ENCODE results near the gene TSHR.
"Not testable (repeated sequence)": the region's sequence is repeated elsewhere in the genome, so short reads cannot be mapped to it uniquely, and the experiment has no call there.

The TSHR gene

DNA sequence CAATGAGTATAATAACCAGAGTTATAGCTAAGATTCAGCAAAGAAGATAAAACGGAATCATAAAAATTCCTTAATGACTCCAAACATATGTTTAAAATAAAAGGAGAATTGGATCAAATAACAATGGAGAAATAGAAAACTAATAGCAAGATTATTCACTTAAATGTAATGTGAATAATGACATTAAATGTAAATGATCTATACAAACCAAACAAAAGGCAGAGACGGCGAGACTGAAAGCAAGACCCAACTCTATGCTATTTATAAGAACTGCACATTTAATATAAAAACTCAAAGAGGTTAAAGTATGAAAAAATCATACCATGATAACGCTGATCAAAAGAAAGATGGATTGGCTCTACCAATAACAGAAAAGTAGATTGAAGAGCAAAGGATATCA lies 3.9 kb upstream of the TSHR start:
- no peak for DNase-seq

DNA sequence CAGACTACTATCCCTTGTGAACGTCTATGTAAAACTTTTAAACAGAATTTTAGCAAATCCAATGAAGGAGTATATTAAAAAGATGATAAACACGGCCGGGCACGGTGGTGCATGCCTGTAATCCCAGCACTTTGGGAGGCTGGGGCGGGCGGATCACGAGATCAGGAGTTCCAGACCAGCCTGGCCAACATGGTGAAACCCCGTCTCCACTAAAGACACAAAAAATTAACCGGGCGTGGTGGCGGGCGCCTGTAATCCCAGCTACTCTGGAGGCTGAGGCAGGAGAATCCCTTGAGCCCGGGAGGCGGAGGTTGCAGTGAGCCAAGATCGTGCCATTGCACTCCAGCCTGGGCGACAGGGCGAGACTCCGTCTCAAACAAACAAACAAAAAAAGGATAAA lies 2.2 kb upstream of the TSHR start:
- not testable (repeated sequence) for DNase-seq

DNA sequence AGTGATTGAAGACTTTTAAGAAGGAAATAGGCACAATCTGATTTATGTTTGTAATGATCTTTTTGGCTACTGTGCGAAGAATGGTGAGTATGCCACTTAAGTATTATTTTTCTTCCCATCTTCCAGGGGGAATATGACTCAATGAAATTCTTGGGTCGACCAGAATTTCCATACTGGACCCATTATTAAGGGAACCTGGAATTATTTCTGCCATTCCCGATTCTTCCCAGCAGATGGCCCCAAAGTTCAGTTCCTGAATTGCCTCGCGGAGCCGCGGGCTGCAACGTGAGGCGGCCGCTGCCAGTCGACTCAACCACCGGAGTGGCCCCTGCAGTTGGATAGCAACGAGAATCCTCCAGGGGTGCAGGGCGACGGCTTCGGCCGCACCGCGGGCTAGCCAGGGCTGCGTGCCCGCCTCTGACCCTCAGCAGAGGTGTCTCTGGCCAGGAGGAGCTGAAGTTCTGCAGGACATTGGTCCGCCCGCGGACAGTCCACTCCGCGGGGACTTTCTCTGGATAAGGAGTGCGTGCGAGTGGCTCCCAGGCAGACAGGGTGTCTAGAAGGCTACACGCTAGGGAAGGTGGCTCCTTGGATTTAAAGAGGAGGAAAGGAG lies 628 bp upstream of the TSHR start:
- DNase-seq: peak; percentile 93

DNA sequence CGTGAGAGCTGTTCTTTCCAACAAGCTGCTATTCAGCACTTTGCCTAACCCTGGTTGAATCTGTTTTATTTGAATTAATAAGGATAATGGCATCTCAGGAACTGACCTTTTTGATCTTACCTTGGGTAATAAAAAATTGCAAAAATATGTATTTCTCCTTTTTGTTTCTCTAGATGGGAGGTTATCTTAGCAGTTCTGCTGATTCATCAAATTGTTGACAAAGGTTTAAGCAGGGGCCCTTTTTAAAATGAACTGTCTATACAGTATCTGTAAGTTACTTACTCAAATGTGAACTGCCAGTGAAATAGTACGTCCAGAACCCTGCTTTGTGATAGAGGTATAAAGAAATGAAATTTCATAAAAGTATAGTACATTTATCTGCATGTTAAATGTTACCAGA lies 681 bp downstream of the TSHR start:
- no peak for DNase-seq

DNA sequence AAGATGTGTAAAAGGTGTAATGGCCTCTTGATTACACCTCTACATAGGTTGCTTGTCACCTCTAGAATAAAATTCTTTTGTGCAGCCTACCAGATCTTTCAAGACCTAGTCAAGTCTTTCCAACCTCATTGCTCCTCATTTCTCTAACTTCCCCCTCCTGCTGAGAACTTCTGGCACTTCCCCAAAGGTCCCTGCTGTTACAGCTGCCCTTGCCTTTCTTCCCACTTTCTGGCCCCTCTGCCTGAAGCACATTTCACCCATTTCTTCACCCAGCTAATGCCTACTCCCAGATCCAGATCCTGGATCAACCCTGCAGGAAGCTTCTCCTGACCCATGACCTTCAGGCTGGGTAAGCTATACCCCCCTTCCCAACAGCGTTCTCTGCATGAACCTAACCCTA lies 1.5 kb downstream of the TSHR start:
- no peak for DNase-seq

DNA sequence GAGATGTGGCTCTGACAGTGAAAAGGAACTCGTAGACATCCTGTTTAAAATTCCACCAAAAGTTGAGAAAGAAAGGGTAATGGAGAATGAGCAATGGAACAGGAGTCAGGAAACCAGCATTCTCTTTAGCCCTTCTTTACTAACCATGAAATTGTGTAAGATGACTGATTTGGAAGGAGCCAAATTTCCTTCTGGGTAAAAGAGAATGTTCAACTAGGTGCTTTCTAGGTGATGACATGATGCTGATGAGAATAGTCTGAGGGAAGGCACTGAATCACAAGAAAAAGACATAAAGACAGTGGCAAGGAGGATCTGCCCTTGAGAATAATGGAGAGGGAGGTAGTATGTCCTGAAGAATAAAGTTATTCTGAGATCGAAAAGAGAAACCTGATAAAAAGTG lies 2.2 kb downstream of the TSHR start:
- no peak for DNase-seq

DNA sequence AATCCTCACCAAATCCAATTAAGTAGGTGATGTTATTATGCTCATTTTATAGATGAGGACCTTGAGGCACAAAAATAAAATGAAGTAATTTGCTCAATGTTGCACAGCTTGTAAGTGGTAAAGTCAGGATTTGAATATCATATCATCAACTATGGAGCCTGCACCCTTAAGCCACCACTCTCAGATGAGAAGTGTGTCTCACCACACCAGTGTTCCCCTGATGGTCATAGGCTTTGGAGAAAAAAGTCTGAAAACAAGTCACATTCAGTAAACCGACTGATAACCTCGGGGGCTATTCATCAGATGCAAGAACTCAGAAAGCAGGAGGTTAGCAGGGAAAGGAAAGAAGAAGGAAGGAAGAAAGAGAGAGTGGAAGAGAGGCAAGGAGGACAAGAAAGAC lies 2.8 kb downstream of the TSHR start:
- no peak for DNase-seq

DNA sequence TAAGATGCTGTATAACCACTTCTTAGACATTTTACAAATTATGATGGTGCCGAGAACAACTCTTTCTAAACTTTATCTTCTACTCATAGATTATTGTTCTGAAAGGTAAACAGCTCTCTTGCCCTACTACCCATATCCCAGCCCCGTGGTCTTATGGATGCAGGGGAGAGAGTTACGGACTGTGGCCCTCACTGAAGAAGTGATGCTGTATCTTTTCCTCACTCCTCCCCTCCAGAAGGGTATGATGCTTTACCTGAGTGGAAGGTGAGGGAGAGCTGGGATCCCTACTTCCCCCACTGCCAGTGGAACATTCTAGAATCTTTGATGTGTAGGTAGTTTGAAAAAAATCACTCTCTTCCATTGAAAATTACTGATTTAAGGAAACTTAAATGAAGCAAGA lies 3.5 kb downstream of the TSHR start:
- no peak for DNase-seq

DNA sequence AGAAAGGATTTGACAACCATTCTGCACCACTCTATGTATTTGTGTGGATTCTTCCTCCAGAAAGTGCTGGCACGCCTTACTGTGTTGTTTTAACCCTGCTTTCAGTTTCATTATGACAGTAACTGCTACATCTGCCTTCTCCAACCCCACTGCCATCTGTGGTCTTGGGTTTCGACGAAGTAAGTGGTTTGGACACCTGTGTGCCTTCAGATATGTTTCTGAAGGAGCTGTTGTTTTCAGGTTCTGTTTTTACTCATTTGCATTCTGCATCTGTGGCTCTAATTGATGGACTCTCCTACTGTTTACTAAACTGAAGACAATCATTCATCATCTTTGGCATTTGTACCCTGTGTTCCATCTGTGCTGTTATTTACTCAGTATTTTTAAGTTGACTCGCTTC lies 4.1 kb downstream of the TSHR start:
- no peak for DNase-seq

DNA sequence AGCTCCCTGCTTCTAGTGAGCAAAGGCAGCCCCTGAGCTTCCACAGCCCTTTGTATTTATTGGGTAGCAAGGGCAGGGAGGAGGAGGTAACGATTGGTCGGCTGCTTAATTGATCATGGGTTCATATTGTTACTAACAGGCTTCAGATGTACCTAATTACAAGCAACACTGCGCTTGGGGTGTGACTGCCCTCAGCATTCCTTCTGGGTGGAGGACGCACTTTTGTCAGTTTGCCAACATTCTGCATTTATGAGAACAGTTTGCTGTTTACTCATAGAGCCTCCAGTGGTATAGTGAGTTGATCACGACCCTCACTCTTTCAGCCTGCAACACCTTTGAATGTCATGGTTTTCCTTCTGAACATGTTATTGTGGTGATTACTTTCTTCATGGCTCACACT lies 9.6 kb downstream of the TSHR start:
- DNase-seq: no peak

DNA sequence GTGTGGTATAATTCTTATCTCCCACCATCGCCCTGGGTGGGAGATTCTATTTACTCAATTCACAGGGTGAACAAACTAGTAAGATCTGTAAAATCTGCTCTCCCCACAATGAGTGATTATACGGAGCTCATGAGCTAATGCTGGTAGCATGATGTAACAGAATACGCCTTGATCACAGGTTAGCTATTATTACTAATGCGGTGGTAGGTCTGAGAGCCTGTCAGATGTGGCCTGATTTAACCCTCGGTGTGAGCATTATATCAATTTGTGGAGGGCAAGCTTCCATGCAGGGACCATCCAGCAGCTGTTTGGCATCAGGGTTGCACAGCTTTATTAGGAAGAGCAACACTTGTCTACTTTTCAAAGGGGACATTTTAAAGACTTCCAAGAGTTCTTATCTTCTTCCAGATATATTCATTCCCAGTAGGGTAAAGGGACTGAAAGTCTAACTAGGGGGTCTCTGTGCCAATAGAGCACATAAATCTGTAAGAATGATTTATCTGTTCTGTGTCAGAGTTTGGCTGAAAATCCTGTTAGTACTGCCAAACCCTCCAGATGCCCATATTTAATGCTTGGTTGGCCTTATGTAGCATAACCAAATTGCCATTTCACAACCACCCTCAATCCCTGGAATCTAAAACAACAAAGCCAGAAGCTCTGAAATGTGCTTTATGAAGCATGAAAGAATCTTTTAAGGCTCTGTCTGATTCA lies 18.7 kb downstream of the TSHR start:
- DNase-seq: peak; percentile 83

DNA sequence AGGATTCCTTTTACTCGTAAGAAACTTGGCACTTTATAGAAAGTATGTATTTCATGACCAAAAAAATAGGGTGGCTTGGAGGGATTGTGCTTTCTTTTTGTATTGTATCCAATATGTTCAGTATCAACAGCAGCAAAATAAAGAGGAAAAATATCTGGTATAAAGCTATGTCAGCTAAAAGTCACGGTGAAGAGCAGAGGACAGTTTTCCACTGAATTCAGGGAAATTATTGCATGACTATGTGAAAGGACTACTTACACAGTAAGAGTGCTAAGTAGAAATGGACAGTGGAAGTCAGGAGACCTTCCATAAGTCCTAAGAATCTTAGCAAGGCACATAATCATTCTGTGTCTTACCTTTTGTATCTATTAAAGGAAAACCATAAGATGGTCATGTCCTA lies 19.3 kb downstream of the TSHR start:
- DNase-seq: no peak

DNA sequence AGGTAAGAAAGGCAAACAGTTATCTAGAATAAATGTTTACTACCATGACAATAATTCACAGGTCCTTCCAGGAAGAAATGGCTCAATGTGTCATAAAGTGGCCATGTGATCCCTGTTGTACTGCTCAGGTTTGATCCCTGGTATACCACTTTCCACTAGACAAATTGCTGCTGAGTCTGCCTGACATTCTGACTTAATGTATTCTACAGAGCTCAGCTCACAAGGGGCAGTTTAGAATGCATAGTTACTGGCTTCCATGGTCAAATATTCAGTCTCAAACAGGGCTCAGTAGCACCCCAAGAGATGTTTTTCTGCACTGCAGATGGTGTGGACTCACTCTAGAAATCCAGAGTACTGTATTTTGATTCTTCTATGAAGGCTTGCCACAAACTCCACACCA lies 21.8 kb downstream of the TSHR start:
- no peak for DNase-seq

DNA sequence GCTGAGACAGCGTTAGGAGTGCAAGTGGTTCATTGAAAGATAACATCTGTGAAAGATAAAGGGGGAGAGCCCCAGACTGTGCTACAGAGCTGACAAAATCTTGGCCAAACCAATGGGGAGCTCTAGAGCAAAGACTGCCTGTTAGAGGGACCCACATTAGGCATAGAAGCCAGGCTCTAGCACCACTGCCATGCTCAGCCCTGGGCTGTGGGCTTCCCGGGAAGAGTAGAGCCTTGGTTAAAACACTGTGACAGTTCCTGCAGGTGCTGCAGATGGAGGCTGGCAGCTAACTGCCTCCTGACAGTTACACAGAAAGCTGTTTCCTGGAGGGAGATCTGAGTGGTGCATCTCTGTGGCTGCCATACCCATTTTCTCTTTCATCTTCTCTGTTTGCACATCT lies 23.0 kb downstream of the TSHR start:
- DNase-seq: no peak

DNA sequence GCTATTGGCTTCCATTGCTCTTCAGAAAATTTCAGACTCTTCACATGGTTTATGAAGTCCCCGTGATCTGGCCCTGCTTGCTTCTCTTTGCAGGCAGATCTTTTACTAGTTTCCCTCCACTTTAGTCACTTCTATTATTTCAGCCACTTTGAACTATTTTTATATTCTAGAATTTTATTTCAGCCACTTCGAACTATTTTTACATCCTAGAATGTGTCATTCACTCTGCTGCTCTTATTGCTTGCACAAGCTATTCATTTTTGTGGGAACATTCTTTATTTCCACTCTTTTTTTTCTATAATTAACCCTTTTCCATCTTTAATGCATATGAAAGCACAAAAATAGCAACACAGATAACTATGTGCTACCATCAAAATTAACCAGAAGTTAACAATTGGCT lies 24.5 kb downstream of the TSHR start:
- no peak for DNase-seq

DNA sequence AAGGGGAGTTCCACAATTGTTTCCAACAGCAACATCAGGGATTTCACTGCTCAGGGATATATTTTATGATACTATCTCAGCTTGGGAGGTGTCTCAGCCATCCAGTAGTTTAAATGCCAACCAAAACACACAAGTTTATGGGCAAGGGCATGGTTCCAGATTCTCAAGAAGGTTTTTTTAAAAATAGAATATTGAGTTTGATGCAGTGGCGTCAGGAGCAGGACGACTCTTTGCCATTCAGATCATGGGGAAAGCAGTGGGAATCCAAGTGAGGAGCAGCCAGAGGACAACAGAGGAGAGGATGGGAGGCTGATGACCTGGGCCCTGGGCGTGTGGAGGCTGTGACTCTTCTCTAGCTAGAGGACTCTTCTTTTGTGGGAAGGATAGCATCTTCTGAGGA lies 25.7 kb downstream of the TSHR start:
- DNase-seq: no peak

DNA sequence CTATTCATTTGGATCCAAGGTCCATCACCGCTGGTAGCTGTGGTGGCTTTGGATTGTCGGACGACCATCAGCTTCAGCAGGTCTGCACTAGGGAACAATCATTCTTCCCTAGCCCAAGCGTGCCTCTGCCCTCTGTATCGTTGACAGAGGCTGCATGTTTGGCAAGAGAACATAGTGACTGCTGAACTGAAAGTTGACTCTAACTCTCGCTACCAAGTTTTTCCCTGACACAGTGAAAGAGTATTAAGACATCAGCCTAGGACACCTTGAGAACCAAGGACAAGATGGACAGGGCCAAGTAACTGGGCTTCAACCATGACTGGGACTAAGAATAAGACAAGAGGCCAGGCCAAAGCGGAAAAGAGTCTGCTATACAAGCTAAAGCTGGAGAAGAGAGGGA lies 26.3 kb downstream of the TSHR start:
- no peak for DNase-seq

DNA sequence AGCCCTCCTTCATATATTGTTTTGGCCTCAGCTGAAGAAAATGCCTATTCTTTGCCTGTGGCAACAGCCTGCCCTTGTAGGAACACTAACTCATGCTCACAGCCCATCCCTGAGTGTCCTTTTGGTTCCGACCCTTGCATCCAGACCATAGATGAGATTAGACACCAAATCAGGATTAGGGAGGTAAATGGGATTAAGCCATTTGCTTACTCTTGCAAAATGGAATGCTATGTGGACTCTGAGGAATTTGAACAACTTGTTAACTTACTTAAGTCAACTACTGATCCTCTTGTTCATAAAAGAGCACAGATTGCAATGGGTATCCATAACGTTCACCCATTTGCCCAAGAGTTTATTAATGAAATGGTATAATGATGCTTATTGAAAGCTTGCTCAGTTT lies 27.3 kb downstream of the TSHR start:
- DNase-seq: no peak

DNA sequence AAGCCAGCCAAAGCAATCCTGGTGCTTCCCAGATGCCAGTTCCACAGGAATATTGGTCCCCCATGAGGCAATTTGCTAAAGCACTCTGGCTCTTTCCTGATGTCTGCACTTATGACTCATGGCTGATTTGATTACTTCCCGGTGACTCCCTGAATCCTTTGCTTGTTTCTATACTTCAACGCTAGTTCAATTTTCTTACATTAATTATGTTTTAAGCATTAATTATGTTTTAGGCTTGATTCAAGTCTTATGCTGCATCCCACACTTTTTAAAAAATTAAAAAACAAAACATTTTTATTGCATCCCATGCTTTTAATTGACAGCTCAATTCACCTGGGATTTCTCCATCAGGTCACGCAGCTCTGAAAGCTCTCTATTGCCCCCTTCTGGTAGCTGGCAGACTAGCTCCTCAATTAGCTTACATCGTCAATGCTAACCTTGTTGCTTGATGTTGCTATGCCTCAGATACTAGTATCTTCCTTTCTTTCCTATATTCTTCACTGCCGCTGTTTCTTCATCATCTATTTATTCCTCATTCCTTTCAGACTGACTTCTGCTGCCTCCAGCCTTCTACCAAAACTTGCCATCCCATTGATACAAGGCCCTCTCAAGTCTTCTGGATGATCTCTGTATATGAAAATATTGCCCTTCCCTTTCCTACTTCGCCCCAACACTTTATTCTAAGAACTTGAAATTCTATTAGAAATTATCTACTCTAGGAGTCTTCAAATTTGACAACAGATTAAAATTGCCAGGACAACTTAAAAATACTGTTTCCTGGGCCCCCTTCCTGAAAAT lies 32.0 kb downstream of the TSHR start:
- DNase-seq: peak; percentile 60

DNA sequence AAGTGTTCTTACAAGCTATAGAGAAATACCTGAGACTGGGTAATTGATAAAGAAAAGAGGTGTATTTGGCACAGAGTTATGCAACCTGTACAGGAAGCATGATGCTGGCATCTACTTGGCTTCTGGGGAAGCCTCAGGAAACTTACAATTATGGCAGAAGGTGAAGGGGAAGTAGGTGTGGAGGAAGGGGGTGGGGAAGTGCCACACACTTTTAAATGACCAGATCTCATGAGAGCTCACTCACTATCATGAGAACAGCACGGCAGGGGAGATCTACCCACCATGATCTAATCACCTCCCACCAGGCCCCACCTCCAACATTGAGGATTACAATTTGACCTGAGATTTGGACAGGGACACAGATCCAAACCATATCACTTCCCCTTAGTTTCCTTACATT lies 32.8 kb downstream of the TSHR start:
- no peak for DNase-seq

DNA sequence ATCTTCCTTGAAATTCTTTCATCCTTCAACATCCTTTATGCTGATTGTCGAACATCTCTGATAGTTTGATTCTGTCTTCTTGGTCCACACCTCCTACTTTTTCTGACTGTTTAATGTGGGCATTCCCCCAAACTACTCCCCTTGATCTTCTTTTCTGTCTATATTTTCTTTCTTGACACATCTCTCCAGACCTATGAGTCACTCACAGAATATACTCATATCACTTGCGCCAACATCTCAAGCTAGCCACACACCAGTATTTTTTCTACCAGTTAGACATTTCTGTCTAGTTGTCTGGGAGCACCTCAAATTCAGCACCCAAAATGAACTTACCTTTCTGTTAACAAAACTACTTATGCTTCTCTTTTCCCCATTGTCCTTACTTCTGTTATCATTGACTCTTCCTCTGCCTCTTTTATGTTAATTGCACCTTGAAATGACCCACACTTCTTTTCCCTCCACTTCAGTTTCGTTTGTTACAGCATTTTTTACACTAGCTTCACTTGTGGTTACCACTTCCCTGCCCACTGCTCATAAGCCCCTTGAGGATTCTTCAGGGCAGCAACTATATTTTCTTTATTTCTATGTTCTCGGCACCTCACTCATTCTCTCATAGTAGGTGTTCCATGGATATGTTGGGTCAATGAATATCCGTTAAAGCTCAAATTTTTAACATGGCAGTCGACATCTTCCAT lies 33.5 kb downstream of the TSHR start:
- DNase-seq: peak; percentile 17

DNA sequence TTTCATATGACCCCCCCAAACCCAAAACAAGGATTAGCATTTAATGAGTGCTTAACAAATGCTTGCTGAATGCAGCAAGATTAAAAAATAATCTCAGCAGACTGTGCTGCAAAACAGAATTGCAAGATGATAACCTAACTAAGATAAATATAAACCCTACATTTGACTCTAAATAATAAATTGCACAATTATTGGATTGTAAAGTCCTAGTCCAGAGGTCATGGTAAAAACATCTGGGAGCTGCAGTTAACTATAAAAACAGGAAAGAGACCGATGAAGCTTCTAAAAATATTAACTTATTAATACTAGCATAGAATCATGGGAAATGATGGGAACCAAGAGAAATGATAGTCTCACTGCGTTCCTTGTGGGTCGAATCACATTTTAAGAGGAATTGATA lies 37.2 kb downstream of the TSHR start:
- DNase-seq: no peak
